Neural progenitor cell (in vitro differentiated cells): Measurements from ENCODE around the gene POFUT1. TPM values are rescaled to one million over a fixed set of nuclear protein-coding genes. Genes with fewer than 3 reads are reported as not detected.

Experiments used
- DNase-seq: peaks from one replicate; pipeline ENCODE4 v3.0.0-alpha.2; 2016; ENCODE audit warnings: low spot score
- H2AFZ ChIP-seq: fragments of 200-600 bp; sonication (generic); replicated peaks from 2 replicates; pipeline ENCODE4 v1.6.1; 2016; ENCODE audit warnings: antibody characterized with exemption
- H3F3A ChIP-seq: fragments of 200-600 bp; sonication (generic); 2 replicates; pipeline ENCODE4 v1.6.1; 2016; ENCODE audit warnings: antibody characterized with exemption, low read depth
- H3K27ac ChIP-seq: fragments of 200-600 bp; sonication (generic); 2 replicates; pipeline ENCODE4 v1.5.1; 2016; ENCODE audit warnings: mild to moderate bottlenecking
- H3K27me3 ChIP-seq: fragments of 200-600 bp; sonication (generic); 2 replicates; pipeline ENCODE4 v1.6.1; 2016; ENCODE audit warnings: mild to moderate bottlenecking, moderate library complexity
- H3K36me3 ChIP-seq: fragments of 200-600 bp; sonication (generic); 2 replicates; pipeline ENCODE4 v1.5.1; 2016
- H3K4me1 ChIP-seq: fragments of 200-600 bp; sonication (generic); 2 replicates; pipeline ENCODE4 v1.6.1; 2016; ENCODE audit warnings: mixed run types
- H3K4me2 ChIP-seq: fragments of 200-600 bp; sonication (generic); 2 replicates; pipeline ENCODE4 v1.6.1; 2016
- H3K4me3 ChIP-seq: fragments of 200-600 bp; sonication (generic); 2 replicates; pipeline ENCODE4 v1.5.1; 2016
- H3K79me2 ChIP-seq: fragments of 200-600 bp; sonication (generic); 2 replicates; pipeline ENCODE4 v1.6.1; 2016; ENCODE audit warnings: low read depth
- H3K9ac ChIP-seq: fragments of 200-600 bp; sonication (generic); 2 replicates; pipeline ENCODE4 v1.6.1; 2016
- H3K9me3 ChIP-seq: fragments of 200-600 bp; sonication (generic); 2 replicates; pipeline ENCODE4 v1.5.1; 2016; ENCODE audit warnings: low read depth
- H4K20me1 ChIP-seq: fragments of 200-600 bp; sonication (generic); 2 replicates; pipeline ENCODE4 v1.6.1; 2016; ENCODE audit warnings: low read depth
- H3K27ac Mint-ChIP-seq: 3 replicates; pipeline ENCODE4 v1.8.0; 2021; ENCODE audit warnings: mixed read lengths
- H3K27me3 Mint-ChIP-seq: 2 replicates; pipeline ENCODE4 v1.8.0; 2022; ENCODE audit warnings: low read depth, mild to moderate bottlenecking, inconsistent platforms, moderate library complexity, mixed read lengths; ENCODE audit not compliant: insufficient read depth
- H3K36me3 Mint-ChIP-seq: 3 replicates; pipeline ENCODE4 v1.8.0; 2021; ENCODE audit warnings: mixed read lengths
- H3K4me1 Mint-ChIP-seq: 3 replicates; pipeline ENCODE4 v1.8.0; 2021; ENCODE audit warnings: mixed read lengths
- H3K4me3 Mint-ChIP-seq: 3 replicates; pipeline ENCODE4 v1.8.0; 2021; ENCODE audit warnings: mild to moderate bottlenecking, moderate library complexity, mixed read lengths
- H3K9me3 Mint-ChIP-seq: 3 replicates; pipeline ENCODE4 v1.8.0; 2020; ENCODE audit warnings: mixed read lengths
- CTCF ChIP-seq: fragments of 200-600 bp; sonication (generic); IDR thresholded peaks from 2 replicates; pipeline ENCODE4 v1.5.1; 2017; ENCODE audit warnings: antibody characterized with exemption, mild to moderate bottlenecking
- EZH2 ChIP-seq: fragments of 200-600 bp; sonication (generic); IDR thresholded peaks from 2 replicates; pipeline ENCODE4 v1.6.1; 2017; ENCODE audit warnings: antibody characterized with exemption, mild to moderate bottlenecking, moderate library complexity
- EZH2phosphoT487 ChIP-seq: fragments of 200-600 bp; sonication (generic); IDR thresholded peaks from 2 replicates; pipeline ENCODE4 v1.6.1; 2017; ENCODE audit warnings: antibody characterized with exemption
- total RNA-seq: library from RNA; depleted of rRNA; stranded (reverse); fragments of >200 nt; gene quantifications from 2 replicates; pipeline ENCODE4 v1.2.3, GENCODE V29; 2015; ENCODE audit warnings: low replicate concordance

POFUT1 gene
- total RNA-seq, 1 donor from 2014 or later, result 22.3 TPM

- Mint-ChIP-seq H3K27me3 (no peaks in the 10 kb centered on the region), H3K4me3 (no peak overlapping the region), H3K27ac (no peak overlapping the region), H3K9me3 (no peaks in the 10 kb centered on the region), H3K36me3 (peaks cover 31% of the 10 kb centered on the region), H3K4me1 (peaks cover 8% of the 10 kb centered on the region)
- Histone ChIP-seq H3F3A (peaks cover 13% of the 10 kb centered on the region), H3K27ac (no peak overlapping the region), H3K4me1 (peaks cover 5% of the 10 kb centered on the region), H2AFZ (no peak overlapping the region), H3K27me3 (no peaks in the 10 kb centered on the region), H3K4me2 (no peak overlapping the region), H3K9me3 (no peaks in the 10 kb centered on the region), H3K79me2 (no peaks in the 10 kb centered on the region), H3K4me3 (no peak overlapping the region), H4K20me1 (peaks cover 7% of the 10 kb centered on the region), H3K9ac (no peak overlapping the region), H3K36me3 (no peaks in the 10 kb centered on the region)
- DNase-seq, result no peak
- no peak for TF ChIP-seq EZH2phosphoT487
- TF ChIP-seq CTCF, result no peak
- no peak for TF ChIP-seq EZH2
These were observed 43.7 kb upstream of the POFUT1 start for GRCh38 chr20:32163951-32164350.

- no peaks in the 10 kb centered on the region for H3K27me3 ChIP-seq
- no peak for TF ChIP-seq CTCF
- no peak overlapping the region for H3K27ac ChIP-seq
- Mint-ChIP-seq H3K27ac (peak overlapping the region; percentile 36), H3K4me1 (peaks cover 10% of the 10 kb centered on the region), H3K27me3 (no peaks in the 10 kb centered on the region), H3K36me3 (peaks cover 28% of the 10 kb centered on the region), H3K9me3 (no peaks in the 10 kb centered on the region), H3K4me3 (no peak overlapping the region)
- no peak overlapping the region for H3K9ac ChIP-seq
- no peak overlapping the region for H3K4me2 ChIP-seq
- H3K4me3 ChIP-seq, result no peak overlapping the region
- no peaks in the 10 kb centered on the region for H3K79me2 ChIP-seq
- peaks cover 7% of the 10 kb centered on the region for H4K20me1 ChIP-seq
- no peak for DNase-seq
- H3F3A ChIP-seq, result peaks cover 13% of the 10 kb centered on the region
- peaks cover 6% of the 10 kb centered on the region for H3K4me1 ChIP-seq
- H2AFZ ChIP-seq, result no peak overlapping the region
- no peaks in the 10 kb centered on the region for H3K36me3 ChIP-seq
- no peaks in the 10 kb centered on the region for H3K9me3 ChIP-seq
These were observed 42.5 kb upstream of the POFUT1 start for GRCh38 chr20:32164984-32165735.

- H3K4me2 ChIP-seq, result no peak overlapping the region
- TF ChIP-seq EZH2 (no peak), EZH2phosphoT487 (no peak), CTCF (no peak)
- H3F3A ChIP-seq, result peaks cover 13% of the 10 kb centered on the region
- H3K9me3 ChIP-seq, result no peaks in the 10 kb centered on the region
- H3K27ac ChIP-seq, result no peak overlapping the region
- no peaks in the 10 kb centered on the region for H3K36me3 ChIP-seq
- no peak overlapping the region for H3K4me3 ChIP-seq
- no peaks in the 10 kb centered on the region for H3K27me3 Mint-ChIP-seq
- no peak overlapping the region for H3K4me3 Mint-ChIP-seq
- no peak overlapping the region for H2AFZ ChIP-seq
- H3K4me1 Mint-ChIP-seq, result peaks cover 10% of the 10 kb centered on the region
- no peak overlapping the region for H3K9ac ChIP-seq
- H3K27ac Mint-ChIP-seq, result no peak overlapping the region
- DNase-seq, result no peak
- peaks cover 7% of the 10 kb centered on the region for H4K20me1 ChIP-seq
- no peaks in the 10 kb centered on the region for H3K9me3 Mint-ChIP-seq
- H3K79me2 ChIP-seq, result no peaks in the 10 kb centered on the region
- H3K27me3 ChIP-seq, result no peaks in the 10 kb centered on the region
- H3K36me3 Mint-ChIP-seq, result peaks cover 26% of the 10 kb centered on the region
- H3K4me1 ChIP-seq, result peaks cover 6% of the 10 kb centered on the region
These were observed 41.7 kb upstream of the POFUT1 start for GRCh38 chr20:32165836-32166545.
